Measurements from ENCODE around the gene WDR18.
A peak's percentile ranks its signal among the peaks of the same experiment; 100 is the strongest.

The WDR18 gene

DNA sequence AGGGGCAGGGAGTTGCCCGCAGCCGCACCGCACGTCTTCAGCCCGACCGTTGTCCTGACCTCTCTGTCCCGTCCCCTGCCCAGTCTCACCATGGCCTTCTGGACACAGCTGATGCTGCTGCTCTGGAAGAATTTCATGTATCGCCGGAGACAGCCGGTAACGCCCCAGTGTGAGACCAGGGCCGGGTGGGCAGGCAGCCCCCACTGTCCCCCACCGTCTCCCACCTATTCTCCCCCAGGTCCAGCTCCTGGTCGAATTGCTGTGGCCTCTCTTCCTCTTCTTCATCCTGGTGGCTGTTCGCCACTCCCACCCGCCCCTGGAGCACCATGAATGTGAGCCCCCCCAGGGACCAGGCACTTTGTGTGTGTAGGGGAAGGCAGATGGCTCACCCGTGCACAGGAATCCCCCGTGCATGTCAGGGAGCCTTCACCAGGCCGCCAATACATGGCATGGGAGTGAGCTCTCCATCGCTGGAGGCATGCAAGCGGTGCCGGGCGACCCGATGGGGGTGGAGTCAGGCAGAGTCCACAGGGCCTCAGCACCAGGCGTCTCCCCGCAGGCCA lies 57.2 kb downstream of the WDR18 start:
- peak overlapping the region; percentile 40 for H3K4me3 ChIP-seq (ENCODE audit: low read depth, low read length)
- TF ChIP-seq, protein P1, sequence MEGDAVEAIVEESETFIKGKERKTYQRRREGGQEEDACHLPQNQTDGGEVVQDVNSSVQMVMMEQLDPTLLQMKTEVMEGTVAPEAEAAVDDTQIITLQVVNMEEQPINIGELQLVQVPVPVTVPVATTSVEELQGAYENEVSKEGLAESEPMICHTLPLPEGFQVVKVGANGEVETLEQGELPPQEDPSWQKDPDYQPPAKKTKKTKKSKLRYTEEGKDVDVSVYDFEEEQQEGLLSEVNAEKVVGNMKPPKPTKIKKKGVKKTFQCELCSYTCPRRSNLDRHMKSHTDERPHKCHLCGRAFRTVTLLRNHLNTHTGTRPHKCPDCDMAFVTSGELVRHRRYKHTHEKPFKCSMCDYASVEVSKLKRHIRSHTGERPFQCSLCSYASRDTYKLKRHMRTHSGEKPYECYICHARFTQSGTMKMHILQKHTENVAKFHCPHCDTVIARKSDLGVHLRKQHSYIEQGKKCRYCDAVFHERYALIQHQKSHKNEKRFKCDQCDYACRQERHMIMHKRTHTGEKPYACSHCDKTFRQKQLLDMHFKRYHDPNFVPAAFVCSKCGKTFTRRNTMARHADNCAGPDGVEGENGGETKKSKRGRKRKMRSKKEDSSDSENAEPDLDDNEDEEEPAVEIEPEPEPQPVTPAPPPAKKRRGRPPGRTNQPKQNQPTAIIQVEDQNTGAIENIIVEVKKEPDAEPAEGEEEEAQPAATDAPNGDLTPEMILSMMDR (IDR thresholded peaks at IDR 0.05; ENCODE audit: low read depth, low read length), result no peak

- no peak overlapping the region for H3K4me3 ChIP-seq (ENCODE audit: low read depth, low read length)
- TF ChIP-seq, protein P1 (IDR thresholded peaks at IDR 0.05; ENCODE audit: low read depth, low read length), result no peak
Measured at GRCh38 chr19:1041835-1042685, 57.9 kb downstream of the WDR18 start.

DNA sequence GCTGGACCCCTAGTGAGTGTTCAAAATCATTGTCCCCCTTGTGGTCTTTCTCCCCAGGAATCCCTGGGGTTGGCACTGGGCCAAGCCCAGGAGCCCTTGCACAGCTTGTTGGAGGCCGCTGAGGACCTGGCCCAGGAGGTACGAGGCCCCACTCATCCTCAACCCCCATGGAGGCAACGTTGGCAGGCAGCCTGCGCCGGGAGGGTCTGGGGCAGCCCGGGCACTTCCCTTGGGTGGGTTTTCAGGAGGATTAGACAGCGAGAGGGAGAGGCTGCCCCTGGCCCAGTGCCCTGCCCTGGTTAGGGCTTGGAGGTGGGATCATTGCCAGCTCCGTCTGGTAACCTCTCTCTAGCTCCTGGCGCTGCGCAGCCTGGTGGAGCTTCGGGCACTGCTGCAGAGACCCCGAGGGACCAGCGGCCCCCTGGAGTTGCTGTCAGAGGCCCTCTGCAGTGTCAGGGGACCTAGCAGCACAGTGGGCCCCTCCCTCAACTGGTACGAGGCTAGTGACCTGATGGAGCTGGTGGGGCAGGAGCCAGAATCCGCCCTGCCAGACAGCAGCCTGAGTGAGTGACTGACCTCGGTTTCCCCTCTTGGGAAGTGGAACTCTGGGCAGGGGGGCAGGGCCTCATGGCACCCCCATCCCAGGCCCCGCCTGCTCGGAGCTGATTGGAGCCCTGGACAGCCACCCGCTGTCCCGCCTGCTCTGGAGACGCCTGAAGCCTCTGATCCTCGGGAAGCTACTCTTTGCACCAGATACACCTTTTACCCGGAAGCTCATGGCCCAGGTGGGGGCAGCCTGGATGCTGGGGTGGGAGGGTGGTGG lies 58.8 kb downstream of the WDR18 start:
- TF ChIP-seq, protein P1 (IDR thresholded peaks at IDR 0.05; ENCODE audit: low read depth, low read length), result no peak
- H3K4me3 ChIP-seq (ENCODE audit: low read depth, low read length), result no peak overlapping the region

All from WI38 (cell line).